H1 (cell line): ENCODE results near the gene PNLIPRP1. TPM values are rescaled to one million over a fixed set of nuclear protein-coding genes. Genes with fewer than 3 reads are reported as not detected.

ENCODE experiments used
- CTCF ChIA-PET: fragments of 300-600 bp; sonication (Branson Sonifier 250); formaldehyde crosslinking; loops from one replicate; lab custom pipeline; 2021; ENCODE audit not compliant: partially characterized antibody; lab: Charles Lee
- POLR2A ChIA-PET: fragments of 300-600 bp; sonication (Branson Sonifier 250); formaldehyde crosslinking; loops from one replicate; lab custom pipeline; 2021; ENCODE audit warnings: inconsistent platforms; ENCODE audit not compliant: partially characterized antibody; lab: Charles Lee
- DNase-seq, 2 experiments: peaks; one replicate each; pipeline versions ENCODE4 v3.0.0 to v3.0.0-alpha.2; 2010 to 2022; ENCODE audit warnings: low spot score in 2 of 2, low read depth in 1 of 2, mixed read lengths in 1 of 2
- FAIRE-seq: peaks from 2 replicates; lab custom pipeline; 2011; peaks lifted over from hg19 to GRCh38; lab: Jason Lieb, UNC
- H2AFZ ChIP-seq: 2 replicates; pipeline ENCODE4 v1.8.1; 2012; ENCODE audit warnings: low read length, inconsistent platforms
- H2AK5ac ChIP-seq: 2 replicates; pipeline ENCODE4 v1.6.1; 2013; ENCODE audit warnings: low read depth, low read length
- H2BK120ac ChIP-seq: replicated peaks from 2 replicates; pipeline ENCODE3; 2013; ENCODE audit warnings: low read depth, low read length, inconsistent platforms
- H2BK12ac ChIP-seq: 2 replicates; pipeline ENCODE4 v1.6.1; 2013; ENCODE audit warnings: low read depth, low read length
- H2BK15ac ChIP-seq: 2 replicates; pipeline ENCODE4 v1.6.1; 2013; ENCODE audit warnings: low read length
- H2BK20ac ChIP-seq: 2 replicates; pipeline ENCODE4 v1.6.1; 2013; ENCODE audit warnings: low read length
- H2BK5ac ChIP-seq: 2 replicates; pipeline ENCODE4 v1.6.1; 2013; ENCODE audit warnings: low read depth, low read length
- H3K14ac ChIP-seq: 2 replicates; pipeline ENCODE4 v1.6.1; 2013; ENCODE audit warnings: inconsistent platforms; ENCODE audit not compliant: insufficient read length
- H3K18ac ChIP-seq: 2 replicates; pipeline ENCODE4 v1.6.1; 2013; ENCODE audit warnings: low read length; ENCODE audit errors: extremely low read depth
- H3K23ac ChIP-seq: 2 replicates; pipeline ENCODE4 v1.6.1; 2013; ENCODE audit warnings: inconsistent platforms; ENCODE audit not compliant: insufficient read length
- H3K23me2 ChIP-seq: 2 replicates; pipeline ENCODE4 v1.6.1; 2013; ENCODE audit warnings: low read depth, low read length
- H3K27ac ChIP-seq: 2 replicates; pipeline ENCODE4 v1.6.1; 2011; ENCODE audit warnings: low read depth, low read length, inconsistent platforms
- H3K27me3 ChIP-seq, 4 experiments: replicated peaks in 1 of 4; 1 replicate in 1 of 4; 2 replicates in 3 of 4; pipeline versions ENCODE4 v1.6.1 to v1.8.1; 2011 to 2013; ENCODE audit warnings: low read length in 3 of 4, mild to moderate bottlenecking in 3 of 4, inconsistent platforms in 2 of 4, mixed read lengths in 2 of 4, moderate library complexity in 1 of 4; ENCODE audit not compliant: control insufficient read depth in 3 of 4, insufficient read depth in 3 of 4; ENCODE audit errors: extremely low read depth in 1 of 4
- H3K36me3 ChIP-seq, 4 experiments: 2 replicates each; pipeline versions ENCODE4 v1.6.1 to v1.8.1; 2011 to 2013; ENCODE audit warnings: mild to moderate bottlenecking in 4 of 4, low read length in 3 of 4, moderate library complexity in 2 of 4, control low read depth in 1 of 4, inconsistent platforms in 1 of 4; ENCODE audit not compliant: insufficient read depth in 4 of 4, control insufficient read depth in 2 of 4
- H3K4ac ChIP-seq: replicated peaks from 2 replicates; pipeline ENCODE3; 2013; ENCODE audit warnings: low read length, low read depth, mixed read lengths, inconsistent platforms; ENCODE audit not compliant: insufficient read length
- H3K4me1 ChIP-seq, 4 experiments: replicated peaks in 1 of 4; 1 replicate in 1 of 4; 2 replicates in 3 of 4; pipeline versions ENCODE4 v1.6.1 to v1.8.1; 2011 to 2013; ENCODE audit warnings: low read length in 3 of 4, inconsistent platforms in 2 of 4, mixed read lengths in 1 of 4; ENCODE audit not compliant: insufficient read depth in 4 of 4, control insufficient read depth in 3 of 4
- H3K4me2 ChIP-seq, 2 experiments: 2 replicates each; pipeline versions ENCODE4 v1.6.1 to v1.8.1; 2011 to 2013; ENCODE audit warnings: low read depth in 2 of 2, low read length in 2 of 2, control low read depth in 1 of 2, inconsistent platforms in 1 of 2, mild to moderate bottlenecking in 1 of 2; ENCODE audit not compliant: insufficient read depth in 1 of 2
- H3K4me3 ChIP-seq, 4 experiments: fragments of 200-600, 300-600 bp in 1 of 4; sonication (generic), shearing (Covaris generic), sonication (Bioruptor Twin) in 1 of 4; 2 replicates each; pipeline versions ENCODE4 v1.5.1 to v1.8.1; 2011 to 2016; ENCODE audit warnings: low read length in 4 of 4, low read depth in 3 of 4, control low read depth in 2 of 4, inconsistent platforms in 2 of 4, mild to moderate bottlenecking in 2 of 4, mixed read lengths in 1 of 4, moderate library complexity in 1 of 4; ENCODE audit not compliant: insufficient read depth in 2 of 4; ENCODE audit errors: extremely low read depth in 1 of 4
- H3K56ac ChIP-seq: replicated peaks from 2 replicates; pipeline ENCODE3; 2013; ENCODE audit warnings: low read depth, mild to moderate bottlenecking, mixed read lengths, low read length, inconsistent platforms; ENCODE audit not compliant: insufficient read length
- H3K79me1 ChIP-seq: 2 replicates; pipeline ENCODE4 v1.6.1; 2013; ENCODE audit warnings: low read depth, low read length, control low read depth
- H3K79me2 ChIP-seq, 2 experiments: 2 replicates each; pipeline versions ENCODE4 v1.6.1 to v1.8.1; 2012 to 2013; ENCODE audit warnings: low read length in 2 of 2, mild to moderate bottlenecking in 2 of 2, inconsistent platforms in 1 of 2; ENCODE audit not compliant: insufficient read depth in 2 of 2, control insufficient read depth in 1 of 2
- H3K9ac ChIP-seq, 4 experiments: replicated peaks in 1 of 4; 1 replicate in 1 of 4; 2 replicates in 3 of 4; pipeline versions ENCODE4 v1.6.1 to v1.8.1; 2011 to 2013; ENCODE audit warnings: low read depth in 3 of 4, low read length in 3 of 4, control low read depth in 2 of 4, mild to moderate bottlenecking in 2 of 4, moderate library complexity in 2 of 4, inconsistent platforms in 1 of 4; ENCODE audit errors: extremely low read depth in 1 of 4
- H3K9me3 ChIP-seq, 2 experiments: 2 replicates each; pipeline versions ENCODE4 v1.6.1 to v1.8.1; 2012 to 2013; ENCODE audit warnings: mild to moderate bottlenecking in 2 of 2, moderate library complexity in 2 of 2, control low read depth in 1 of 2, inconsistent platforms in 1 of 2, low read depth in 1 of 2, low read length in 1 of 2, mixed read lengths in 1 of 2; ENCODE audit not compliant: insufficient read depth in 2 of 2
- H4K20me1 ChIP-seq, 2 experiments: replicated peaks in 1 of 2; 2 replicates each; pipeline versions ENCODE3 to v1.8.1; 2011 to 2013; ENCODE audit warnings: inconsistent platforms in 2 of 2, low read length in 2 of 2, mild to moderate bottlenecking in 1 of 2; ENCODE audit not compliant: insufficient read depth in 2 of 2, control insufficient read depth in 1 of 2
- H4K5ac ChIP-seq: 2 replicates; pipeline ENCODE4 v1.6.1; 2013; ENCODE audit warnings: low read length, low read depth, mixed read lengths, inconsistent platforms; ENCODE audit not compliant: insufficient read length
- H4K8ac ChIP-seq: 2 replicates; pipeline ENCODE4 v1.8.0; 2013; ENCODE audit warnings: mild to moderate bottlenecking, moderate library complexity, low read length, inconsistent platforms; ENCODE audit not compliant: insufficient read depth; ENCODE audit errors: extremely low read depth
- H4K91ac ChIP-seq: replicated peaks from 2 replicates; pipeline ENCODE3; 2013; ENCODE audit warnings: low read length, mixed read lengths, inconsistent platforms; ENCODE audit not compliant: insufficient read length
- ASH2L ChIP-seq: fragments of 200-600, 300-600 bp; sonication (generic); IDR thresholded peaks from one replicate; pipeline ENCODE4 v1.7.1; 2017; ENCODE audit warnings: low read length
- BACH1 ChIP-seq: IDR thresholded peaks from 2 replicates; pipeline ENCODE4 v1.6.1; 2012; ENCODE audit warnings: low read length, improper control_type of control experiment
- CBX5 ChIP-seq: fragments of 300-800, 300-1000 bp; sonication (generic); IDR thresholded peaks from 2 replicates; pipeline ENCODE4 v1.7.1; 2016; ENCODE audit warnings: antibody characterized with exemption, low read length, low read depth
- FOSL1 ChIP-seq: IDR thresholded peaks from 2 replicates; pipeline ENCODE4 v1.6.1; 2011; ENCODE audit warnings: mild to moderate bottlenecking, low read depth, low read length, moderate library complexity; ENCODE audit not compliant: insufficient read depth
- JUN ChIP-seq: IDR thresholded peaks from 2 replicates; pipeline ENCODE4 v1.6.1; 2011; ENCODE audit warnings: low read depth, mild to moderate bottlenecking, improper control_type of control experiment, low read length
- JUND ChIP-seq: IDR thresholded peaks from 2 replicates; pipeline ENCODE4 v1.6.1; 2011; ENCODE audit warnings: mild to moderate bottlenecking, improper control_type of control experiment, low read length
- KDM4A ChIP-seq: IDR thresholded peaks from one replicate; pipeline ENCODE4 v1.7.1; 2012; ENCODE audit warnings: low read depth, mild to moderate bottlenecking, moderate library complexity, low read length, inconsistent platforms; ENCODE audit not compliant: severe bottlenecking
- NRF1 ChIP-seq: IDR thresholded peaks from 2 replicates; pipeline ENCODE4 v1.6.1; 2011; ENCODE audit warnings: mild to moderate bottlenecking, low read depth, low read length, improper control_type of control experiment
- PHF8 ChIP-seq: fragments of 200-600 bp; sonication (generic); conservative IDR thresholded peaks from 2 replicates; pipeline ENCODE4 v1.7.1; 2012; ENCODE audit warnings: low read depth, mild to moderate bottlenecking, inconsistent platforms, low read length, moderate library complexity
- SIRT6 ChIP-seq: IDR thresholded peaks from one replicate; pipeline ENCODE4 v1.7.1; 2012; ENCODE audit warnings: low read length, inconsistent platforms
- SIX5 ChIP-seq: IDR thresholded peaks from 2 replicates; pipeline ENCODE4 v1.6.1; 2011; ENCODE audit warnings: mild to moderate bottlenecking, low read depth, low read length
- SP4 ChIP-seq: IDR thresholded peaks from 2 replicates; pipeline ENCODE4 v1.6.1; 2012; ENCODE audit warnings: low read length, inconsistent platforms
- SRF ChIP-seq: IDR thresholded peaks from 2 replicates; pipeline ENCODE4 v1.6.1; 2011; ENCODE audit warnings: mild to moderate bottlenecking, low read depth, low read length, moderate library complexity
- USF2 ChIP-seq: IDR thresholded peaks from 2 replicates; pipeline ENCODE4 v1.6.1; 2011; ENCODE audit warnings: low read length, improper control_type of control experiment
- WGBS, 2 experiments: shearing (Covaris generic) in 1 of 2; methylation state at CpG; one replicate each; pipeline versions ENCODE4 v1.1.6 to v1.1.7; 2013 to 2015; ENCODE audit warnings: low lambda C conversion rate in 2 of 2, mixed read lengths in 2 of 2, inconsistent platforms in 1 of 2, low coverage in 1 of 2, missing lambda C conversion rate in 1 of 2; ENCODE audit not compliant: insufficient replicate concordance in 2 of 2, insufficient coverage in 1 of 2, insufficient read length in 1 of 2; ENCODE audit errors: extremely low coverage in 1 of 2, missing lambda C conversion rate in 1 of 2; 5-methylcytosine and 5-hydroxymethylcytosine counted together
- polyA plus RNA-seq, 7 experiments: library from polyadenylated mRNA; depleted of rRNA in 3 of 7; stranded (reverse) in 5 of 7; unstranded in 2 of 7; fragments of >200 nt in 5 of 7; fragments of 200-250 nt in 2 of 7; gene quantifications; 1 replicate in 5 of 7; 2 replicates in 1 of 7; 4 replicates in 1 of 7; pipeline versions ENCODE4 v1.2.1 to v1.2.3, GENCODE V29; 2011 to 2013; ENCODE audit warnings: missing spikeins in 2 of 7, mixed read lengths in 2 of 7
- total RNA-seq: library from RNA; stranded (reverse); fragmentation: NEBNext Ultra II Directional; extraction: Animal tissue kit (Norgen Biotek cat#: 25700); gene quantifications from 2 replicates; pipeline ENCODE4 v1.2.1, GENCODE V29; 2021
- TF ChIP-seq, protein P1 (sequence below): IDR thresholded peaks from 2 replicates; pipeline ENCODE4 v1.6.1; 2012; ENCODE audit warnings: inconsistent platforms

PNLIPRP1 gene
- total and polyA plus RNA-seq, 2 of the 8 experiments (the other 6 are each of a cell fraction or from before 2014, with no cell fraction given), result not detected

DNA sequence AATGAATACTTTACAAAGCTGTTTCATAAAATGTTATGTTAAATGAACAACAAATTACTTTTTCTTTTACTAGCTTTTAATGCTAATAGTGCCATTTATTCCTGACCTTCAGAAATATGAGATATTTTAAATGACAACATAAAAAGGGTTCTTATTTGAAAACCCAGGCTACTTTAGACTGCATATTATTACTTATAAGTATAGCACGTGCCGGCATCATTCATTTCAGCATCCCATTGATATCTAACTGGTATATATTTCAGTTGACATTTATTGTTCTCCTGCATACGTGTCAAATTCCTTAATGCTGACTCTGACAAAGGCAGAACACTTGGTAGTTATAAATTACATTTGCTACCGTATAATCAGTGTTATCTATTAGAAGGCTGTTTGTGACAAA, 65.3 kb downstream of the PNLIPRP1 start:
- no peaks in the 10 kb centered on the region; the same call in 1 of the 2 replicates for H3K23me2 ChIP-seq
- no peak overlapping the region for H3K4me2 ChIP-seq
- no peaks in the 10 kb centered on the region for H3K27me3 ChIP-seq
- no peak overlapping the region for H2AFZ ChIP-seq
- no peaks in the 10 kb centered on the region for H3K9me3 ChIP-seq
- H3K27ac ChIP-seq, result no peak overlapping the region
- no peak overlapping the region for H3K23ac ChIP-seq
- POLR2A ChIA-PET, result no interaction called here
- no peak overlapping the region for H2AK5ac ChIP-seq
- H2BK5ac ChIP-seq, result no peak overlapping the region
- no peaks in the 10 kb centered on the region for H3K36me3 ChIP-seq
- WGBS, 2 experiments, result 88% methylated on average over 4 of the region's 4 CpGs; no CpG with 5 or more reads in 1 of the 2 experiments
- H4K20me1 ChIP-seq, result no peaks in the 10 kb centered on the region
- no peak overlapping the region for H4K91ac ChIP-seq
- no peak overlapping the region for H2BK15ac ChIP-seq
- no peak overlapping the region for H3K18ac ChIP-seq
- no peak overlapping the region for H3K56ac ChIP-seq
- H3K4ac ChIP-seq, result no peak overlapping the region
- no peak overlapping the region for H3K14ac ChIP-seq
- H4K5ac ChIP-seq, result no peak overlapping the region
- H4K8ac ChIP-seq, result no peak overlapping the region
- CTCF ChIA-PET, result interaction anchor here (0.8 to 7.6 kb wide), 14 partner anchors 10 to 728 kb away, joined by 3 to 66 read pairs (median 6); no protein-coding TSS in a partner anchor
- H3K9ac ChIP-seq, result no peak overlapping the region
- no peak overlapping the region for H2BK120ac ChIP-seq
- H3K79me1 ChIP-seq, result no peaks in the 10 kb centered on the region
- H3K4me3 ChIP-seq, result no peak overlapping the region
- FAIRE-seq (no peak), DNase-seq (no peak)
- H3K4me1 ChIP-seq, result no peaks in the 10 kb centered on the region
- no peak overlapping the region for H2BK20ac ChIP-seq
- H3K79me2 ChIP-seq, result no peaks in the 10 kb centered on the region
- no peak overlapping the region for H2BK12ac ChIP-seq
- no peak for TF ChIP-seq SIRT6
- TF ChIP-seq JUN, result no peak
- TF ChIP-seq SP4, result no peak
- TF ChIP-seq BACH1, result no peak
- no peak for TF ChIP-seq PHF8
- TF ChIP-seq FOSL1, result no peak
- TF ChIP-seq SIX5, result no peak
- no peak for TF ChIP-seq ASH2L
- no peak for TF ChIP-seq NRF1
- TF ChIP-seq, protein P1, sequence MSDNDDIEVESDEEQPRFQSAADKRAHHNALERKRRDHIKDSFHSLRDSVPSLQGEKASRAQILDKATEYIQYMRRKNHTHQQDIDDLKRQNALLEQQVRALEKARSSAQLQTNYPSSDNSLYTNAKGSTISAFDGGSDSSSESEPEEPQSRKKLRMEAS, result no peak
- TF ChIP-seq JUND, result no peak
- TF ChIP-seq SRF, result no peak
- TF ChIP-seq USF2, result no peak
- no peak for TF ChIP-seq CBX5
- TF ChIP-seq KDM4A, result no peak
